Spleen (tissue), 11 donors: Measurements from ENCODE around the gene RNH1. TPM values are rescaled to one million over a fixed set of nuclear protein-coding genes. Genes with fewer than 3 reads are reported as not detected.

Source experiments
- DNase-seq: peaks from one replicate; pipeline ENCODE4 v3.0.0-alpha.2; 2020
- H3K27ac ChIP-seq, 8 donors: fragments of 200-600 bp; sonication (generic) in 7 of 8; 1 replicate in 4 of 8; 2 replicates in 4 of 8; pipeline versions ENCODE4 v1.5.0 to v1.8.0; 2016 to 2021; ENCODE audit warnings: inconsistent platforms in 4 of 8, mild to moderate bottlenecking in 4 of 8, moderate library complexity in 1 of 8
- H3K27me3 ChIP-seq, 7 donors: fragments of 200-600 bp; sonication (generic) in 6 of 7; replicated peaks in 1 of 7; 1 replicate in 4 of 7; 2 replicates in 3 of 7; pipeline versions ENCODE4 v1.5.0 to v1.8.0; 2016 to 2021; ENCODE audit warnings: inconsistent platforms in 3 of 7, mild to moderate bottlenecking in 1 of 7
- H3K36me3 ChIP-seq, 6 donors: fragments of 200-600 bp; sonication (generic) in 5 of 6; 1 replicate in 4 of 6; 2 replicates in 2 of 6; pipeline versions ENCODE4 v1.5.0 to v1.8.0; 2016 to 2021; ENCODE audit warnings: inconsistent platforms in 2 of 6
- H3K4me1 ChIP-seq, 6 donors: fragments of 200-600 bp; sonication (generic) in 5 of 6; 1 replicate in 3 of 6; 2 replicates in 3 of 6; pipeline versions ENCODE4 v1.5.0 to v1.8.0; 2016 to 2021; ENCODE audit warnings: inconsistent platforms in 3 of 6
- H3K4me3 ChIP-seq, 8 donors: fragments of 200-600 bp; sonication (generic) in 7 of 8; 1 replicate in 4 of 8; 2 replicates in 4 of 8; pipeline versions ENCODE4 v1.5.0 to v1.8.0; 2016 to 2021; ENCODE audit warnings: inconsistent platforms in 4 of 8, mild to moderate bottlenecking in 4 of 8, moderate library complexity in 2 of 8
- H3K9me3 ChIP-seq, 8 donors: fragments of 200-600 bp; sonication (generic) in 7 of 8; 1 replicate in 4 of 8; 2 replicates in 4 of 8; pipeline versions ENCODE4 v1.5.0 to v1.8.0; 2016 to 2021; ENCODE audit warnings: inconsistent platforms in 4 of 8
- CTCF ChIP-seq, 11 experiments: fragments of 200-600 bp in 7 of 11; fragments of 450-650 bp in 4 of 11; sonication (generic) in 4 of 11; IDR thresholded peaks in 8 of 11; conservative IDR thresholded peaks in 3 of 11; 1 replicate in 7 of 11; 2 replicates in 4 of 11; pipeline versions ENCODE4 v1.4.0 to v1.8.0; 2016 to 2021; ENCODE audit warnings: antibody characterized with exemption in 11 of 11, inconsistent platforms in 4 of 11, mild to moderate bottlenecking in 1 of 11
- POLR2A ChIP-seq, 3 donors: fragments of 450-650 bp; IDR thresholded peaks; one replicate each; pipeline ENCODE4 v1.5.1; 2017; ENCODE audit warnings: antibody characterized with exemption in 3 of 3, mild to moderate bottlenecking in 1 of 3
- POLR2AphosphoS5 ChIP-seq, 3 donors: sonication (generic); formaldehyde crosslinking; IDR thresholded peaks; one replicate each; pipeline ENCODE4 v1.5.1; 2017; ENCODE audit warnings: antibody characterized with exemption in 3 of 3
- WGBS, 5 donors: extraction: QIAGEN DNeasy Blood & Tissue Kit in 3 of 5; methylation state at CpG; one replicate each; pipeline versions ENCODE4 v1.1.5 to v1.1.7; 2013 to 2018; 5-methylcytosine and 5-hydroxymethylcytosine counted together
- intact Hi-C: fragments of 100-400 bp; cut with DNase I; formaldehyde crosslinking; loops from one replicate; pipeline ENCODE4 v1.15.0; 2023; ENCODE audit warnings: low total_unique reads
- polyA plus RNA-seq, 3 donors: library from polyadenylated mRNA; stranded (reverse); fragments of 200-250 nt; gene quantifications; one replicate each; pipeline ENCODE4 v1.2.1, GENCODE V29; 2013
- total RNA-seq, 7 donors: library from RNA; depleted of rRNA in 3 of 7; stranded (reverse); fragments of >200 nt in 3 of 7; fragmentation: NEBNext Ultra II Directional in 4 of 7; extraction: Animal tissue kit (Norgen Biotek cat#: 25700) in 4 of 7; gene quantifications; one replicate each; pipeline versions ENCODE4 v1.1.0 to v1.2.1, GENCODE V29; 2016 to 2021
- donor health status: healthy with polysubstance abuse.
- donor health status: DM: no; HTN: no; CAD: no; lungs with moderate emphysema.
- donor health status: DM: no; HTN: no; CAD: no.
- donor health status: Bipolar disorder and iron deficiency.
- donor health status: healthy.
- donor health status: DM: no; HTN: no; CAD: no.
- donor health status: DM: yes; HTN: yes; CAD: no.

Gene RNH1
- total and polyA plus RNA-seq, 10 donors: 72.8 to 159 (median 145) TPM

GRCh38 chr11:532527-532985 is 25.5 kb upstream of the RNH1 start:
- peaks cover 0 to 38% (median 26%) of the 10 kb centered on the region in 6 donors for H3K36me3 ChIP-seq
- WGBS, 5 donors: 73 to 87% (median 85%) methylated on average over 19 to 23 of the region's 23 CpGs
- peak; percentile 76 for DNase-seq
- TF ChIP-seq POLR2A (IDR thresholded peaks at IDR 0.05): no peak
- no peak for TF ChIP-seq CTCF (IDR thresholded peaks at IDR 0.05 in 8 of 11, conservative IDR thresholded peaks at IDR 0.05 in 3 of 11)
- no peak for TF ChIP-seq POLR2AphosphoS5 (IDR thresholded peaks at IDR 0.05)
- H3K4me3 ChIP-seq: no peak overlapping the region
- peaks cover 22 to 53% (median 45%) of the 10 kb centered on the region in 6 donors for H3K4me1 ChIP-seq
- intact Hi-C loops: no loop called here
- no peaks in the 10 kb centered on the region for H3K9me3 ChIP-seq
- H3K27me3 ChIP-seq: peaks cover 0 to 18% (median 0%) of the 10 kb centered on the region in 7 donors
- H3K27ac ChIP-seq: peak overlapping the region in 2 of 8 donors; percentile 8 to 16

- peaks cover 16 to 48% (median 39%) of the 10 kb centered on the region in 6 donors for H3K4me1 ChIP-seq
- no peaks in the 10 kb centered on the region for H3K9me3 ChIP-seq
- H3K27ac ChIP-seq: peak overlapping the region in 2 of 8 donors; percentile 8 to 16
- TF ChIP-seq CTCF (IDR thresholded peaks at IDR 0.05 in 8 of 11, conservative IDR thresholded peaks at IDR 0.05 in 3 of 11) (no peak), POLR2AphosphoS5 (IDR thresholded peaks at IDR 0.05) (peak in 1 of 3 donors; percentile 43)
- no peak for DNase-seq
- peaks cover 0 to 38% (median 26%) of the 10 kb centered on the region in 6 donors for H3K36me3 ChIP-seq
- intact Hi-C loops: no loop called here
- WGBS, 5 donors: 51 to 85% (median 79%) methylated on average over 8 to 18 of the region's 18 CpGs
- H3K27me3 ChIP-seq: peaks cover 0 to 13% (median 0%) of the 10 kb centered on the region in 7 donors
- H3K4me3 ChIP-seq: no peak overlapping the region
These were observed 25.0 kb upstream of the RNH1 start for GRCh38 chr11:531919-532526.

GRCh38 chr11:530960-531831 is 24.2 kb upstream of the RNH1 start:
- H3K36me3 ChIP-seq: peaks cover 0 to 38% (median 26%) of the 10 kb centered on the region in 6 donors
- H3K27me3 ChIP-seq: peaks cover 0 to 5% (median 0%) of the 10 kb centered on the region in 7 donors
- peak; percentile 73 for DNase-seq
- 90 to 95% (median 94%) methylated on average over 17 to 28 of the region's 28 CpGs for WGBS, 5 donors
- TF ChIP-seq POLR2AphosphoS5 (IDR thresholded peaks at IDR 0.05): peak in 2 of 3 donors; percentile 7 to 10
- no peak for TF ChIP-seq POLR2A (IDR thresholded peaks at IDR 0.05)
- no peak for TF ChIP-seq CTCF (IDR thresholded peaks at IDR 0.05 in 8 of 11, conservative IDR thresholded peaks at IDR 0.05 in 3 of 11)
- peak overlapping the region in 1 of 8 donors; percentile 8 for H3K27ac ChIP-seq
- H3K4me1 ChIP-seq: peaks cover 9 to 40% (median 31%) of the 10 kb centered on the region in 6 donors
- intact Hi-C loops: no loop called here
- no peaks in the 10 kb centered on the region for H3K9me3 ChIP-seq
- no peak overlapping the region for H3K4me3 ChIP-seq
